ENCODE data around the gene MRPL39.

The MRPL39 gene

DNA sequence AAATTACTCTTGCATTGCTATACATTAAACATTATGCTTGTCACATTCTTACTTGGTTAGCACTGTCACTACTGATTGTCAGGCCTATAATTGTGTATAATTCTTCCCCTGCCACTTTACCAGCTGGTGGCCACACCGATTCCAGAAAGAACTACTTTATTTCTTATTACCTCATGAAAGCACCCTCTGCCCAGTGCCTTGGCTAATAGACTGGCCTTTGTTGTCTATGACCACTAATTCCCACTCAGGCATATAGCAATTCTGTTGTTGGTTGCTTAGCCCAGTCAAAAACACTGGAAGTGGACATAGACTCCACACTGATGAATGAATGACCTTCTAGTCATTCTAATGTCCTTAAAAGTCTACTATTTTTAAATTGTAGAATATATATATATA is 35.6 kb downstream of the MRPL39 start:
- no peak overlapping the region for H2BK5ac ChIP-seq (ENCODE audit: low read length)
- no peaks in the 10 kb centered on the region for H3K4me1 ChIP-seq (ENCODE audit: control insufficient read depth, low read depth, low read length)
- H3K27ac ChIP-seq (ENCODE audit: low read depth, low read length) = no peak overlapping the region
- no peak overlapping the region for H3K18ac ChIP-seq (ENCODE audit: low read length)
- H3K4me3 ChIP-seq (ENCODE audit: low read length) = no peak overlapping the region
- WGBS (ENCODE audit: extremely low coverage, insufficient coverage, low lambda C conversion rate) = no CpG with 5 or more reads among the region's 1 CpG
- no peaks in the 10 kb centered on the region for H3K79me2 ChIP-seq (ENCODE audit: control insufficient read depth, insufficient read depth, low read length)
- DNase-seq = no peak
- no peak overlapping the region for H2BK15ac ChIP-seq (replicated peaks; ENCODE audit: low read depth)
- H3K79me1 ChIP-seq (ENCODE audit: low read length) = no peaks in the 10 kb centered on the region
- no peak overlapping the region for H4K5ac ChIP-seq (ENCODE audit: low read length)
- H3K4me2 ChIP-seq (ENCODE audit: low read length) = no peak overlapping the region
- no peak overlapping the region for H4K8ac ChIP-seq (ENCODE audit: low read depth, low read length)
- H2AK5ac ChIP-seq (ENCODE audit: low read length) = no peak overlapping the region
- H3K4ac ChIP-seq (ENCODE audit: low read depth, low read length) = no peak overlapping the region
- no peak overlapping the region for H3K23ac ChIP-seq (ENCODE audit: low read length)
- no peak overlapping the region for H3K9ac ChIP-seq (ENCODE audit: low read length)
- H3K27me3 ChIP-seq (ENCODE audit: insufficient read depth, low read length, poor library complexity) = no peaks in the 10 kb centered on the region
- H3K36me3 ChIP-seq (ENCODE audit: control insufficient read depth, insufficient read depth, low read length) = no peaks in the 10 kb centered on the region
- H3K56ac ChIP-seq (ENCODE audit: low read length) = no peak overlapping the region
- no peak overlapping the region for H2BK120ac ChIP-seq (ENCODE audit: low read depth, low read length)

GRCh38 chr21:25569711-25570110 is 37.6 kb downstream of the MRPL39 start:
- no peak overlapping the region for H4K8ac ChIP-seq (ENCODE audit: low read depth, low read length)
- H2AK5ac ChIP-seq (ENCODE audit: low read length) = no peak overlapping the region
- H3K56ac ChIP-seq (ENCODE audit: low read length) = no peak overlapping the region
- no peak for DNase-seq
- H3K27ac ChIP-seq (ENCODE audit: low read depth, low read length) = no peak overlapping the region
- no peak overlapping the region for H4K5ac ChIP-seq (ENCODE audit: low read length)
- H2BK15ac ChIP-seq (replicated peaks; ENCODE audit: low read depth) = no peak overlapping the region
- H3K4me1 ChIP-seq (ENCODE audit: control insufficient read depth, low read depth, low read length) = no peaks in the 10 kb centered on the region
- H3K18ac ChIP-seq (ENCODE audit: low read length) = no peak overlapping the region
- H2BK120ac ChIP-seq (ENCODE audit: low read depth, low read length) = no peak overlapping the region
- H3K9ac ChIP-seq (ENCODE audit: low read length) = no peak overlapping the region
- no peaks in the 10 kb centered on the region for H3K36me3 ChIP-seq (ENCODE audit: control insufficient read depth, insufficient read depth, low read length)
- H3K79me1 ChIP-seq (ENCODE audit: low read length) = no peaks in the 10 kb centered on the region
- H3K4ac ChIP-seq (ENCODE audit: low read depth, low read length) = no peak overlapping the region
- H3K79me2 ChIP-seq (ENCODE audit: control insufficient read depth, insufficient read depth, low read length) = no peaks in the 10 kb centered on the region
- no peak overlapping the region for H3K4me3 ChIP-seq (ENCODE audit: low read length)
- H3K23ac ChIP-seq (ENCODE audit: low read length) = no peak overlapping the region
- no peak overlapping the region for H3K4me2 ChIP-seq (ENCODE audit: low read length)
- WGBS (ENCODE audit: extremely low coverage, insufficient coverage, low lambda C conversion rate) = 100% methylated on average over 1 of the region's 4 CpGs
- no peak overlapping the region for H2BK5ac ChIP-seq (ENCODE audit: low read length)
- no peaks in the 10 kb centered on the region for H3K27me3 ChIP-seq (ENCODE audit: insufficient read depth, low read length, poor library complexity)

- no peak overlapping the region for H4K8ac ChIP-seq (ENCODE audit: low read depth, low read length)
- H2AK5ac ChIP-seq (ENCODE audit: low read length) = no peak overlapping the region
- no peak overlapping the region for H2BK5ac ChIP-seq (ENCODE audit: low read length)
- H4K5ac ChIP-seq (ENCODE audit: low read length) = no peak overlapping the region
- H3K9ac ChIP-seq (ENCODE audit: low read length) = no peak overlapping the region
- no peaks in the 10 kb centered on the region for H3K36me3 ChIP-seq (ENCODE audit: control insufficient read depth, insufficient read depth, low read length)
- no peak overlapping the region for H3K18ac ChIP-seq (ENCODE audit: low read length)
- no peak overlapping the region for H3K23ac ChIP-seq (ENCODE audit: low read length)
- H3K4me2 ChIP-seq (ENCODE audit: low read length) = no peak overlapping the region
- no peak overlapping the region for H3K56ac ChIP-seq (ENCODE audit: low read length)
- no peaks in the 10 kb centered on the region for H3K79me1 ChIP-seq (ENCODE audit: low read length)
- H3K27me3 ChIP-seq (ENCODE audit: insufficient read depth, low read length, poor library complexity) = no peaks in the 10 kb centered on the region
- no peak for DNase-seq
- no peak overlapping the region for H3K27ac ChIP-seq (ENCODE audit: low read depth, low read length)
- no peak overlapping the region for H3K4me3 ChIP-seq (ENCODE audit: low read length)
- H3K4me1 ChIP-seq (ENCODE audit: control insufficient read depth, low read depth, low read length) = no peaks in the 10 kb centered on the region
- no CpG with 5 or more reads among the region's 1 CpG for WGBS (ENCODE audit: extremely low coverage, insufficient coverage, low lambda C conversion rate)
- H2BK120ac ChIP-seq (ENCODE audit: low read depth, low read length) = no peak overlapping the region
- H2BK15ac ChIP-seq (replicated peaks; ENCODE audit: low read depth) = no peak overlapping the region
- no peak overlapping the region for H3K4ac ChIP-seq (ENCODE audit: low read depth, low read length)
- H3K79me2 ChIP-seq (ENCODE audit: control insufficient read depth, insufficient read depth, low read length) = no peaks in the 10 kb centered on the region
Measured at GRCh38 chr21:25569084-25569483, 38.2 kb downstream of the MRPL39 start.

DNA sequence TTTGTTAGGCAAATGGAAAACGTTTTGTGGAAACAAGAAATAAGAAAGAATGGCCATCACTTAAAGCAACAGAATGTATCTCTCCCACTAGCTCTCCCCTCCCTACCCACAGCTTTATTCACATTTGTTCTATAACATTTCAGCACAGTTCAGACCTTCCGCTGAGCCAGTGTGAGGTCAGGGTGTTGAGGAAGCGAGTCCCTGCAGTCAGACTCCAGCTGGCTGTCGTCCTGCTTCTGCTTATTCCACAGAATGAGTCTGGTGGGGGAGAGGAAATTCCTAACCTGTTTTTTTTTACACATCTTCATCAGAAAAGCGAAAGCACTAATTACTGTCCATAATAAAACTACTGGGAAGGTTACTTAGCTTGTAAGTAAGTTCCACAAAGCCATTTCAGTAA is 39.0 kb downstream of the MRPL39 start:
- H4K8ac ChIP-seq (ENCODE audit: low read depth, low read length) = no peak overlapping the region
- no peaks in the 10 kb centered on the region for H3K27me3 ChIP-seq (ENCODE audit: insufficient read depth, low read length, poor library complexity)
- H2AK5ac ChIP-seq (ENCODE audit: low read length) = no peak overlapping the region
- no peak overlapping the region for H3K23ac ChIP-seq (ENCODE audit: low read length)
- no peak overlapping the region for H3K4me2 ChIP-seq (ENCODE audit: low read length)
- H3K4me3 ChIP-seq (ENCODE audit: low read length) = no peak overlapping the region
- H3K27ac ChIP-seq (ENCODE audit: low read depth, low read length) = no peak overlapping the region
- no peak overlapping the region for H2BK15ac ChIP-seq (replicated peaks; ENCODE audit: low read depth)
- H3K4ac ChIP-seq (ENCODE audit: low read depth, low read length) = no peak overlapping the region
- no peak overlapping the region for H2BK5ac ChIP-seq (ENCODE audit: low read length)
- H3K79me2 ChIP-seq (ENCODE audit: control insufficient read depth, insufficient read depth, low read length) = no peaks in the 10 kb centered on the region
- no peaks in the 10 kb centered on the region for H3K79me1 ChIP-seq (ENCODE audit: low read length)
- H3K4me1 ChIP-seq (ENCODE audit: control insufficient read depth, low read depth, low read length) = no peaks in the 10 kb centered on the region
- H3K56ac ChIP-seq (ENCODE audit: low read length) = no peak overlapping the region
- no peak overlapping the region for H2BK120ac ChIP-seq (ENCODE audit: low read depth, low read length)
- H3K36me3 ChIP-seq (ENCODE audit: control insufficient read depth, insufficient read depth, low read length) = no peaks in the 10 kb centered on the region
- WGBS (ENCODE audit: extremely low coverage, insufficient coverage, low lambda C conversion rate) = no CpG with 5 or more reads among the region's 5 CpGs
- H4K5ac ChIP-seq (ENCODE audit: low read length) = no peak overlapping the region
- H3K9ac ChIP-seq (ENCODE audit: low read length) = no peak overlapping the region
- no peak overlapping the region for H3K18ac ChIP-seq (ENCODE audit: low read length)
- DNase-seq = peak; percentile 11

- Histone ChIP-seq H3K4me1 (ENCODE audit: control insufficient read depth, low read depth, low read length) (no peaks in the 10 kb centered on the region), H2AK5ac (ENCODE audit: low read length) (no peak overlapping the region), H2BK15ac (replicated peaks; ENCODE audit: low read depth) (no peak overlapping the region), H3K79me2 (ENCODE audit: control insufficient read depth, insufficient read depth, low read length) (no peaks in the 10 kb centered on the region), H3K4me3 (ENCODE audit: low read length) (no peak overlapping the region), H3K4ac (ENCODE audit: low read depth, low read length) (no peak overlapping the region), H3K18ac (ENCODE audit: low read length) (no peak overlapping the region), H3K4me2 (ENCODE audit: low read length) (no peak overlapping the region), H4K5ac (ENCODE audit: low read length) (no peak overlapping the region), H3K9ac (ENCODE audit: low read length) (no peak overlapping the region), H3K56ac (ENCODE audit: low read length) (no peak overlapping the region), H3K79me1 (ENCODE audit: low read length) (no peaks in the 10 kb centered on the region), H2BK120ac (ENCODE audit: low read depth, low read length) (no peak overlapping the region), H4K8ac (ENCODE audit: low read depth, low read length) (no peak overlapping the region), H2BK5ac (ENCODE audit: low read length) (no peak overlapping the region), H3K36me3 (ENCODE audit: control insufficient read depth, insufficient read depth, low read length) (no peaks in the 10 kb centered on the region), H3K23ac (ENCODE audit: low read length) (no peak overlapping the region), H3K27me3 (ENCODE audit: insufficient read depth, low read length, poor library complexity) (no peaks in the 10 kb centered on the region), H3K27ac (ENCODE audit: low read depth, low read length) (no peak overlapping the region)
- peak; percentile 12 for DNase-seq
- WGBS (ENCODE audit: extremely low coverage, insufficient coverage, low lambda C conversion rate) = no CpG with 5 or more reads among the region's 4 CpGs
Measured at GRCh38 chr21:25567472-25567871, 39.8 kb downstream of the MRPL39 start.

DNA sequence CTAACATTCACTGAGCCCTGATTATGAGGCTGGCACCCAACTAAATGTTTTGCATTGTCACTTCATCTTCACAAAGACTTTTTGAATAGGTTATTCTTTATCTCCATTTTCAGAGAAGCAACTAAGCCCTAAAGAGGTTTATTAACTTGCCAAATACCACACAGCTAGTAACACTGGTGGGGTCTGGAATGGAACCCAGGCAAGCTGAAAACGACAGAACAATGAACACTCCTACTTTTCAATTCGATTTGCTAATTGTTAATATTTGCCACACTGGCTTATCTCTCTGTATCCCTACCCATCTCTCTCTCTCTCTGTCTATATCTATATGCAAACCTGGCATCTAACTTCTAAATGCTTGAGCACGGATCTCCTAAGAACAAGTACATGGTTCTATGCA is 40.6 kb downstream of the MRPL39 start:
- Histone ChIP-seq H3K9ac (ENCODE audit: low read length) (no peak overlapping the region), H3K79me2 (ENCODE audit: control insufficient read depth, insufficient read depth, low read length) (no peaks in the 10 kb centered on the region), H2BK5ac (ENCODE audit: low read length) (no peak overlapping the region)

More for the DNA sequence above, 40.6 kb downstream of the MRPL39 start:
- Histone ChIP-seq H2AK5ac (ENCODE audit: low read length) (no peak overlapping the region), H3K36me3 (ENCODE audit: control insufficient read depth, insufficient read depth, low read length) (no peaks in the 10 kb centered on the region), H3K27me3 (ENCODE audit: insufficient read depth, low read length, poor library complexity) (no peaks in the 10 kb centered on the region), H3K79me1 (ENCODE audit: low read length) (no peaks in the 10 kb centered on the region), H4K8ac (ENCODE audit: low read depth, low read length) (no peak overlapping the region), H3K18ac (ENCODE audit: low read length) (no peak overlapping the region), H3K4ac (ENCODE audit: low read depth, low read length) (no peak overlapping the region), H3K4me2 (ENCODE audit: low read length) (no peak overlapping the region), H3K4me3 (ENCODE audit: low read length) (no peak overlapping the region), H2BK120ac (ENCODE audit: low read depth, low read length) (no peak overlapping the region), H3K23ac (ENCODE audit: low read length) (no peak overlapping the region), H4K5ac (ENCODE audit: low read length) (no peak overlapping the region), H3K4me1 (ENCODE audit: control insufficient read depth, low read depth, low read length) (no peaks in the 10 kb centered on the region), H3K27ac (ENCODE audit: low read depth, low read length) (no peak overlapping the region), H3K56ac (ENCODE audit: low read length) (no peak overlapping the region), H2BK15ac (replicated peaks; ENCODE audit: low read depth) (no peak overlapping the region)
- WGBS (ENCODE audit: extremely low coverage, insufficient coverage, low lambda C conversion rate) = no CpG with 5 or more reads among the region's 3 CpGs
- no peak for DNase-seq

Measured in mesendoderm (in vitro differentiated cells).